GM18909 (cell line): ENCODE data around the gene GABARAPL1.
"Not testable (repeated sequence)": the region's sequence is repeated elsewhere in the genome, so short reads cannot be mapped to it uniquely, and the experiment has no call there.

ENCODE experiments used
- ATAC-seq: cut with Tn5 transposase; IDR thresholded peaks from one replicate; pipeline ENCODE4 v1.9.1; 2021; ENCODE audit warnings: mild to moderate bottlenecking; ENCODE audit not compliant: unreplicated experiment, poor library complexity

Gene GABARAPL1

DNA sequence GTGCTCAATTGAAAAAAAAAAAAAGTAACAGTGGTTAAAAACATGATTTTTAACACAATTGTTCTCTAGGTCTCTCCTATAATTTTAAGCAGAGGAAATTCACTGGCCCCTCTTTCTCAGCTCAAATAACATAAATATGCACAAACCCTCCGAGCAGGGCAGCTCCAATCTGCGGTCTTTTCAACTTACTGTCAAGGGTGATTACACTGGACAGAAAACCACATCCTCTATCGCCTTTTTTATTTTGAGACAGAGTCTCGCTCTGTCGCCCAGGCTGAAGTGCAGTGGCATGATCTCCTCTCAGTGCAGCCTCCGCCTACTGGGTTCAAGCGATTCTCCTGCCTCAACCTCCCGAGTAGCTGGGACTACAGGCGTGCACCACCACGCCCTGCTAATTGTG, 16.5 kb upstream of the GABARAPL1 start:
- ATAC-seq, result peak; percentile 87

DNA sequence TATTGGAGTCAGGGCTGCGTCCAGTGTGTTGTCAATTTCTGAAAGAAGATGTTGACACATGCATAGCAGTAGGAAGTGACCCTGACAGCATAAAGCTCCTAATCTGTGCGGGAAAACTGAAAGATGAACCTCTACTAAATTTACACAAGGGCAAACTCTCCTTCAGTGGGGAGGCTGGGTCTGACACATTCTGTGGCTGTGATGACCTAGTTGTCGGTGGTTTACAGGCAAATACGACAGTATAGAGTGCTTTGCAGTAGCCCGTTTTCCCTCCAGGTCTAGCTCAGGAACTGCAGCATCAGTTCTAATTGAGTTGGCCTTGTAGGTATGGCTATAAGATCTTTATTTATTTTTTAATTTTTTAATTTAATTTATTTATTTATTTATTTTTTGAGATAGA, 14.8 kb upstream of the GABARAPL1 start:
- no peak for ATAC-seq

DNA sequence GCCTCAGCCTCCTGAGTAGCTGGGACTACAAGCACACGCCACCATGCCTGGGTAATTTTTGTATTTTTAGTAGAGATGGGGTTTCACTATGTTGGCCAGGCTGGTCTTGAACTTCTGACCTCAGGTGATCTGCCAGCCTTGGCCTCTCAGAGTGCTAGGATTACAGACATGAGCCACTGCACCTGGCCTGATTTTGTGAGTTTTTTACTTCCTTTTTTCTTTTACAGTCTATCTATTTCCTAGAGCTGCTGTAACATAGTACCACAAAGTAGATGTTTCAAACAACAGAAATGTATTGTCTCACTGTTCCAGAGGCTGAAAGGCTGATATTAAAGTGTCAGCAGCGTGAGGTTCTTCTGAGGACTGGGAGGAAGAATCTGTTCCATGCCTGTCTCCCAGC, 8.2 kb upstream of the GABARAPL1 start:
- ATAC-seq, result not testable (repeated sequence)

DNA sequence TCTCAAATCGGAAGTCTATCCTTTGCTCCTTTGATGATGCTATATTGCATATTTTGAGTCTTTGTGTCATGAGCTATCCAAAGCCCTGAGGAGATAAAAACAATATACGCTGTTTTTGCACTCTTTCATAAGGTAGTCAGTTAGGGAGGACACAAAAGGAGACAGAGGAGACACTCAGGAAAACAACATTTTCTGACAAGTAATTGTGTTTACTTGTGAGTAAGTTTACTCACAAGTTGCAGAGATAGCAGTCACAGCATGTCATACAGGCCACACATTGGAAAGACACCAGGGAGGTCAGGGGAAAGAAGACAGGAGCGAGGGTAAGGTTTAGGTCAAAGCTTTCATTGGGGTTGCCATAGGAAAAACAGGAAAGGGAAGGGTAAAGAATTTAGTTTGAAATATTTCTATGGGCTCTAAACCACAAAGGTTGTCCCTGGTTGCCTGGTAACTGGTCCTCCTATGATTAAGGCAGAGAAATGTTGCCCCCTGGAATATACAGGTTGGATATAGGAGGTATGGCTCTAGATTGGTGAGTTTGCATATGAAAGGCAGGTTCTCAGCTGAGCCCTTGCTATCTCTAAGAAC, 7.4 kb upstream of the GABARAPL1 start:
- no peak for ATAC-seq

DNA sequence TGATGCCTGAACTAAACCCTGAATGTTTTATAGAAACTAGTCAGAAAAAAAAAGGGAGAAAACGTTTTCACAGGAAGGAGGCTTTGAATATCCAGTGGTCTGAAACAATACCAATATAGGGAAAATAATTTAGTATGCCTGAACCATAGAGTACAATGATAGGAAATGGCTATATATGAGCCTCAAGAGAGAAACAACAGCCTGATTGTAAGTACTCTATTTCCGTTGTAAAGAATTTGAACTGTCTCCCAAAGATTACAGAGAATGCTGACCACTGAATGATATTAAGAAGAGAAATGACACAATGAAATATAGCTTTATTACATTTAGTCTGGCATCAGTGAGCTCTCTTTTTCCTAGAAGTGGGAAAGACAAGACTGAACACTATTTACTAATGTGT, 5.5 kb upstream of the GABARAPL1 start:
- ATAC-seq, result no peak

DNA sequence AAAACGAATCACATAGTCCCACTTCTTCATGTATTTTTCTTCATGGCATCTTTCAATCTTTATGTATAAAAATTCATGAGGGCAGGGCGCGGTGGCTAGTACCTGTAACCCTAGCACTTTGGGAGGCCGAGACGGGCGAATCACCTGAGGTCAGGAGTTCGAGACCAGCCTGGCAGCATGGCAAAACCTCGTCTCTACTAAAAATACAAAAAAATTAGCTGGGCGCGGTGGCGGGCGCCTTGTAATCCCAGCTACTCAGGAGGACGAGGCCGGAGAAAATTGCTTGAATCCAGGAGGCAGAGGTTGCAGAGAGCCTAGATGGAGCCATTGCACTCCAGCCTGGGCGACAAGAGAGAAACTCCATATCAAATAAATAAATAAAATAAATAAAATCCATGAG, 2.5 kb upstream of the GABARAPL1 start:
- ATAC-seq, result no peak

DNA sequence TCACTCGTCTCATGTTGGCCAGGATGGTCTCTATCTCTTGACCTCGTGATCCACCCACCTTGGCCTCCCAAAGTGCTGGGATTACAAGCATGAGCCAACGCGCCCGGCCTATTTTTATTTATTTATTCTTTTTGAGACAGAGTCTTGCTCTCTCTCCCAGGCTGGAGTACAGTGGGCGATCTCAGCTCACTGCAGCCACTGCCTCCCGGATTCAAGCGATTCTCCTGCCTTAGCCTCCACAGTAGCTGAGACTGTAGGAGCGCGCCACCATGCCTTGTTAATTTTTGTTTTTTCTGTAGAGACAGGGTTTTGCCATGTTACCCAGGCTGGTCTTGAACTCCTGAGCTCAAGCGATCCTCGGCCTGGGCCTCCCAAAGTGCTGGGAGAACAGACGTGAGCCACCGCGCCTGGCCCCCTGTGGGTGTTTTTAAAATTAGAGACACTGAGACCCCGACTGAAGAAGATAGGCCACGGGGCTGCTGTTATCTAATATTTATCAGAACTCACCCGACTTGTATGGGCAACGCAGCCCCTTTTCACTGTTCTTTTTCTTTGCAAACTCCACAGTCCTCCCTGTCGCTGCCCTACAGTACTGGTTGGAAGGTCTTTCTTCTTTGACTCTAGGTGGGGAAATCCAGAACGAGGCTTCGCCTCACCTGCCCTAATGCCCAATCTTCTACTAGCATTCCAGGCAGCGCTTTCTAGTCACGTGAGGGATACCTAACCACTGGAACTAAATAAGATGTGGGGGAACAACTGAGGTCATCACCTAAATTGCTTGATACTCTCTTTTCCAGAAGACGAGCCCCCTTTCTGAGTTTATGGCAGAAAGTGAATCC, 1.4 kb upstream of the GABARAPL1 start:
- ATAC-seq, result no peak

DNA sequence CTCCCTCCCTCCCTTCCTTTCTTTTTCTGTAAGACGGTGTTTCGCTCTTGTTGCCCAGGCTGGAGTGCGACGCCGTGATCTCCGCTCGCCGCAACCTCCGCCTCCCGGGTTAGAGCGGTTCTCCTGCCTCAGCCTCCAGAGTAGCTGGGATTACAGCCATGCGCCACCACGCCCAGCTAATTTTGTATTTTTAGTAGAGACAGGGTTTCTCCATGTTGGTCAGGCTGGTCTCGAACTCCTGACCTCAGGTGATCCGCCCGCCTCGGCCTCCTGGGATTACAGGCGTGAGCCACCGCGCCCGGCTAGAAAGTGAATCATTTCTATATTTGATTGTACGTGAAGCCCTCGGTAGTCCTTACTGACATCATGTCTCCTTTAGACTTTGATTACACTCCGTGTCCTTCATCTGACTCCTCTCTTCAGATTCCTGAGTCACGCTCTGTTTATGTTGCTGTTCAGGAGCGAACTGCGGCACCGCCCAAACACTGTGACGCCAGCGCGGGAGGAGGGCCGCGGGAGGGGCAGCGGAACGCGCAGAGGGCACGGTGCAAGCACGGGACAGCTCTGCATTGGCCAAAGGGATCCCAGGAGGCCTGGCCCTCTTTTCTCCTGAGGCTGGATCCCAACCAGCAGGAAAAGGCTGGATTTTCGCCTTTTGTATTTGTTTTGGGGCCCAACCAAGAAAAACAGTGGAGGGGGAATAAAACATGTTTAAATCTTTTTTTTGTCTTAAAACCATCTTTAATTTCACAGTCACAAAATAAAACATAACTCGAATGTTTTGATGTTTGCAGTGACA, 538 bp upstream of the GABARAPL1 start:
- ATAC-seq, result no peak

DNA sequence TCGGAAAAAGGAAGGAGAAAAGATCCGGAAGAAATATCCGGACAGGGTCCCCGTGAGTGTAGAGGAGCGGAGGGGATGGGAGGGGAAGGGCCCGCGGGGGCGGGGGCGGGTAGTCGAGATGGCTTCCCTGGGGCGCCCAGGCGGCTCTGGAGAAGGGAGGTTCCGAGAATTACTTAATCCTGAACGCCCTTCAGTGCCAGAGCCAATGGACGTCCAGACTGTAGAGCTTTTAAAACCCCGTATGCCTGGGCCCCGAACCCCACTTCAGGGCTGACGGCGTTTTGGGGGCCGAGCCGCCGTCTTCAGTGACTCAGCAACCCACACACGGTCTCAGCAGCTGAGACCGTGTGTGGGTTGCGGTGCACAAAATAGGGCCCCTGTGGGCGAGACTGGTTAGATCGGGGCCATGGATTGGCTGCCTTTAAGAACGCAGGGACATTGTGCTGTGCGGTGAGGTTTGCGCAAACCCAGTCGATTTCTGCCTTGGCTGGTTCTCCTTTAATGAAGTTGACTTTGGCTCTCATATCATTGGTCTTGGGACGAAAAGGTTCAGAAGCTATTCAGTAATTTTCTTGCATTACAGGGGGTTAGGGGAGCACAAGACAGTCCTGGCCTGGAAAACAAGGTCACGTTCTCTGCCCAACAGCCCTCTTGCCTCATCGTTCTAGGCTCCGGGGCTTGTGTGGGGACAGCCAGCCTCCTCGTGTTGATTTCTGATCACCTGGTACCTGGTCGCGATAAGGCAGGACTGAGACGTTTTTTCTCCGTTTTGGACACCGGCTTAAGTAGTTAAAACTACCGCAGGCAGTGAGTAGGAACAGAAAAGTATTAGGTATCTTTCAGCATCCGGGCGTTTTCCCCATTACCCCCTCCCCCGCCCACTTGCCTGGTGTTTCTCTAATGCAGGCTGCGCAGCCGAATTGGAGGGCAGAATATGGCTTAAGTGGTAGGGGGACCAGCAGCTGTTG, 775 bp downstream of the GABARAPL1 start:
- peak; percentile 61 for ATAC-seq

DNA sequence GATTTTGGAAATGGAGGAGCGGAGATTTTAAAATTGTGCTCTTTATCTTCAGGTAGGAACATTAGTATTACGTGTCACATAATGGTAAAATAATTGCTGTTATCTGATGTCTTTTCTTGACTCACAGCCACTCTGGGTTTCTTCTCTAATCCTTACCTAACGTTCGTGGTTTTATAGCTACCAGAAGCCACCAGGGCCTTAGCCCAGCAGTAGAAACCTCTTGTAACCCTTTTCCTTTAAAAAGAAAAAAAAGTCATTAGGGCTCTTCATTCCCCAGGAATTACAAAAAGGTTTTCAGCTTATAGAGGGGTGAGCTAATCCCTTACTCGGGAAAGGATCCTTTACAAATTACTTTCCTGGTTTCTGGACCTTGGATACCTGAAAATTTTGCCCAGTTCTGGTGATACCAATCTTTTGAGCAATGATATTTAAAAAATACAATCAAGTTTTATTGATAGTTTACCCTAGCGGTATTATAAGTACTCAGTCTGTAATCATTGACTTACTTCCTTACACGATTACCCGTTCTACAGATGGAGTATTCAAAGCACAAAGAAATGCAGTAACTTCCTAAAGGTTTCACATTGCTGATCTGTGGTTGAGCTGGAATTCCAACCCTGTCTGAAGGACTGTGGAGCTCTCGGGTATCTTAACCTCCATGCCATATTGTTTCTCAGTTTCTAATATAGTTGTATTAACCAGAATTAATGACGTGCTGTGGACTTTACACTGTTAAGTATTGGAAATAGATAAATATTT, 1.6 kb downstream of the GABARAPL1 start:
- ATAC-seq, result no peak

DNA sequence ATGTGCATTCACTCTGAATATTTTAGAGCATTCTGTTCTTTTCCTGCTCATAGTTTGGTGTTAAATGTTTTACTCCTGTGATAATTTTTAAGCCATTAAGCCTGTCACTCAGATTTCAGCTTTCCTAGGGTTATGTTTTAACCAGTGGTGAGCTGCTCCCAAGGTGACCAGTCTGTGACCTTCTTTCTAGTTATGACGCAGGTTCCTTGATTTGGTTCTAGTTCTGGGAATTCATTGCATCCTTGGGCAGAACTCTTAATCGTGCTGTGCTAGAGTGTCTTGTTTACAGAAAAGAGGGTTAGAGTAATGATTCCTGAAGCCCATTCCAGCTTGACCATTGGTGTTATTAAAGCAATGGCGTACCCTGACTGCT, 2.2 kb downstream of the GABARAPL1 start:
- no peak for ATAC-seq

DNA sequence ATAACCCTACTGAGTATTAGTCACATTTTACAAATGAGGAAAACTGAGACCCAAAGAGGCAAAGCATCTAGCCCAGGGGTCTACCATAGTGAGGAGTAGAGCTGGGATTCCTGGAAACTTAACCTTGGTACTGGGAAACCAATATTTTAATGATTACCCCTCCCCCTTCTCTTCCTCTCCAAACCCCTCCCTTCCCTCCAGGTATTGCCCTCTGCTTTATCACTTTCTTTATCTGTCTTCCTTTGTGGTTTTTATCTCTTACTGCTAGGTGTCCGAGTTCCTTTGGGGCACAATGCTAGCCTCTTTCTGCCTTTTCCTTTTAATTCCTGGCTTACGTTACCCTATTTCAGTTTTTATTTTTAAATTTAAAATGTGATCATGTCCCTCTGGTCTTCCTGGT, 2.8 kb downstream of the GABARAPL1 start:
- no peak for ATAC-seq

DNA sequence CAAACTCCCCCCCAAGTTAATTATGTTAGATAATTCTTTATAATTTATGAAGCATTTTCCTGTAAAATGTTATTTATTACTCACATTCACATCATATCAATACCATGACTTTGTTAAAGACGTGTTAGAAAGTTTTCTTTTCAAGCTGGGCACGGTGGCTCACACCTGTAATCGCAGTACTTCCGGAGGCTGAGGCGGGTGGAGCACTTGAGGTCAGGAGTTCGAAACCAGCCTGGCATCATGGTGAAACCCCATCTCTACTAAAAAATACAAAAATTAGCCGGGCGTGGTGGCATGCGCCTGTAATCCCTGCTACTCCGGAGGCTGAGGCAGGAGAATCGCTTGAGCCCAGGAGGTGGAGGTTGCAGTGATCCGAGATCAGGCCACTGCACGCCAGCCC, 3.3 kb downstream of the GABARAPL1 start:
- ATAC-seq, result not testable (repeated sequence)

DNA sequence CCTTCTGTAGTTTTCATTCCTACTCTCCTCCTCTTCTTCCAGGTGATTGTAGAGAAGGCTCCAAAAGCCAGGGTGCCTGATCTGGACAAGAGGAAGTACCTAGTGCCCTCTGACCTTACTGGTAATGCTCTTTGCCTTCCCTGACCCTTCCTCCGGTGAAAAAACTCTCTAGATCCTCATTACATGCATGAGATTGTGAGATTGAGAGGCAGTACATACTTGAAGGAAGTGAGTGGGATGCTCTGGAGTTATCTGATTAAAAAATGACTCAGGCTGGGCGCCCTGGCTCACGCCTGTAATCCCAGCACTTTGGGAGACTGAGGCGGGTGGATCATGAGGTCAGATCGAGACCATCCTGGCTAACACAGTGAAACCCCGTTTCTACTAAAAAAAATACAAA, 5.3 kb downstream of the GABARAPL1 start:
- ATAC-seq, result no peak

DNA sequence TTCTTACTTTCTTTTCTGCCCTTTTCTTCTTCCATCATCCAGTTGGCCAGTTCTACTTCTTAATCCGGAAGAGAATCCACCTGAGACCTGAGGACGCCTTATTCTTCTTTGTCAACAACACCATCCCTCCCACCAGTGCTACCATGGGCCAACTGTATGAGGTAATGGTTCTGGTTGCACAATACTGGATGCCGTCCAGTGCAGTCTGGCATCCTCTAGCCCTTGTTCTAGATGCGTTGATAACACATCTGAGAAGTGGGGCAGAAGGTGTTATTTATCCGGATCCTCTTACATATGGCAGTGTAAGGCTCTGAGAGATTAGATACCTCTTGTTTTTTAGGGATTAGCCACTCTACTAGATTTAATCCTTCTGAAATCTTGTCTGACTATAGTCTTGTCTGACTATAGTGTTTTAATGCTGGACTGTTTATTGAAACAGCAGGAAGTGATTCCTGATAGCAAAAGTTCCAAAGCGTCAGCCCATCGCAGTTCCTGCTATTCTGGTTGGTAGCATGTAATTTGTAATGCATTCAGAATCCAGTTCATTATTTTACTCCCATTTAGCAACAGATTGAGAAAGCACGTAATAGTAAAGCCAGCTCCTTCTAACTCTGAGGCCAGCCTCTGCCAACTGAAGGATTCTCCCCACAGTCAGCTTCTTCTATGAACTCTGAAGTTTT, 7.9 kb downstream of the GABARAPL1 start:
- ATAC-seq, result no peak

DNA sequence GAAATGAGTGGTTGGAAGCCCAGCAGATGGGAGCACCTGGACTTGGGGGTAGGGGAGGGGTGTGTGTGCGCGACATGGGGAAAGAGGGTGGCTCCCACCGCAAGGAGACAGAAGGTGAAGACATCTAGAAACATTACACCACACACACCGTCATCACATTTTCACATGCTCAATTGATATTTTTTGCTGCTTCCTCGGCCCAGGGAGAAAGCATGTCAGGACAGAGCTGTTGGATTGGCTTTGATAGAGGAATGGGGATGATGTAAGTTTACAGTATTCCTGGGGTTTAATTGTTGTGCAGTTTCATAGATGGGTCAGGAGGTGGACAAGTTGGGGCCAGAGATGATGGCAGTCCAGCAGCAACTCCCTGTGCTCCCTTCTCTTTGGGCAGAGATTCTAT, 9.2 kb downstream of the GABARAPL1 start:
- ATAC-seq, result no peak

DNA sequence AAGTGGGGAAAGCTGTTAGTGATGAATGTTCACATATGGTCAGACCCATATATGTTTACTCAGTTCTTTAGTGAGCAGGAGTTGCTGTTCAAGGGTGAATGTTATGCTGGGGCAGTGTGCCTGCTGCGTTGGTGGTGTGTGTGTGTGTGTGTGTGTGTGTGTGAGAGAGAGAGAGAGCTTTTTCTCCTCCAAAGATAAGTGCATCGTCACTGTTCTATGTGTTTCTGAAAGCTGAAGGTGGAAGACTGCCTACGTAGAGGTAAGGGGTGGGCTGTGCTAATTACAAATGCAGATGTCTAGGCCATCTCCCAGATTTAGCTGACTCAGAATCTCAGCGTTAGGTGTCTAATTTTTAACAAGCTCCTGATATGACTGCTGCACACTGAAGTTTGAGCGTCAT, 10.5 kb downstream of the GABARAPL1 start:
- no peak for ATAC-seq

DNA sequence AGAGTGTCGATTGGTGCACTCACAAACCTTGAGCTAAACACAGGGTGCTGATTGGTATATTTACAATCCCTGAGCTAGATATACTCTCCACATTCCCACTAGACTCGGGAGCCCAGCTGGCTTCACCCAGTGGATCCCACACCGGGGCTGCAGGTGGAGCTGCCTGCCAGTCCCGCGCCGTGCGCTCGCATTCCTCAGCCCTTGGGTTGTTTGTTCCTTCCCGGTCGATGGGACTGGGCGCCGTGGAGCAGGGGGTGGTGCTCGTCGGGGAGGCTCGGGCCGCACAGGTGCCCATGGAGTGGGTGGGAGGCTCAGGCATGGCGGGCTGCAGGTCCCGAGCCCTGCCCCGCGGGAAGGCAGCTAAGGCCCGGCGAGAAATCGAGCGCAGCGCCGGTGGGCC, 12.7 kb downstream of the GABARAPL1 start:
- ATAC-seq, result not testable (repeated sequence)

DNA sequence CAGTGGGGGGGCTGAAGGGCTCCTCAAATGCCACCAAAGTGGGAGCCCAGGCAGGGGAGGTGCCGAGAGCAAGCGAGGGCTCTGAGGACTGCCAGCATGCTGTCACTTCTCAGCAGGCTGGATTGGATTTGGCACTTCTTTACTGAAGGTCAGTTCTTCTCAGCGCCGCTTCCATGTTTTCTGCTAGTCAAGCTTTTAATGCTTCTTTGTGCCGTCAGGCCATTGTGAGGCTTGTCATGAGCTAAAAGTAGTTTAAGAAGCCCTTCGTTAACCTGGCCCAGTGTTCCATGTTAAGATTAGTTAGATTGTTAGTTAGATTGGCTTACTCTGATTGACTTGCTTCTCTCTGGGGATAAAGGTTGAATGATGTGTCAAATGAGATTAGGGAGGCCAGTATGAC, 13.4 kb downstream of the GABARAPL1 start:
- ATAC-seq, result no peak
